Measurements from ENCODE around the gene LUC7L2.

DNA sequence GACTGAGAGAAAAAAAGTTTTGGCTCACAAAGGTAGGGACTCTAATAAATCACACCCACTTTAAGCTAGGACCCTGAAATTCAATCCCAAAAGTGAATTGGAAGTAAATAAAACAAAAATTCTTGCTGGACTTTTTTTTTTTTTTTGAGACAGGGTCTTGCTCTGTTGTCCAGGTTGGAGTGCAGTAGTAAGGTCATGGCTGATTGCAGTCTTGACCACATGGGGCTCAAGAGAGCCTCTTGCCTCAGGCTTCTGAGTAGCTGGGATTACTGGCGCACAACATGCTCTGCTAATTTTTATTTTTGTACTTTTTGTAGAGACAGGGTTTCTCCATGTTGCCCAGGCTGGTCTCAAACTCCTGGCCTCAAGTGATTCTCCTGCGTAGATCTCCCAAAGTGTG, 5.0 kb upstream of the LUC7L2 start:
- TF ChIP-seq, protein P1, sequence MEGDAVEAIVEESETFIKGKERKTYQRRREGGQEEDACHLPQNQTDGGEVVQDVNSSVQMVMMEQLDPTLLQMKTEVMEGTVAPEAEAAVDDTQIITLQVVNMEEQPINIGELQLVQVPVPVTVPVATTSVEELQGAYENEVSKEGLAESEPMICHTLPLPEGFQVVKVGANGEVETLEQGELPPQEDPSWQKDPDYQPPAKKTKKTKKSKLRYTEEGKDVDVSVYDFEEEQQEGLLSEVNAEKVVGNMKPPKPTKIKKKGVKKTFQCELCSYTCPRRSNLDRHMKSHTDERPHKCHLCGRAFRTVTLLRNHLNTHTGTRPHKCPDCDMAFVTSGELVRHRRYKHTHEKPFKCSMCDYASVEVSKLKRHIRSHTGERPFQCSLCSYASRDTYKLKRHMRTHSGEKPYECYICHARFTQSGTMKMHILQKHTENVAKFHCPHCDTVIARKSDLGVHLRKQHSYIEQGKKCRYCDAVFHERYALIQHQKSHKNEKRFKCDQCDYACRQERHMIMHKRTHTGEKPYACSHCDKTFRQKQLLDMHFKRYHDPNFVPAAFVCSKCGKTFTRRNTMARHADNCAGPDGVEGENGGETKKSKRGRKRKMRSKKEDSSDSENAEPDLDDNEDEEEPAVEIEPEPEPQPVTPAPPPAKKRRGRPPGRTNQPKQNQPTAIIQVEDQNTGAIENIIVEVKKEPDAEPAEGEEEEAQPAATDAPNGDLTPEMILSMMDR (IDR thresholded peaks at IDR 0.05) = no peak
- no peak for TF ChIP-seq POLR2A (IDR thresholded peaks at IDR 0.05)

Data from heart left ventricle (tissue), 13 donors.